ENCODE measurements around the gene SHCBP1L. TPM values are rescaled to one million over a fixed set of nuclear protein-coding genes. Genes with fewer than 3 reads are reported as not detected.

SHCBP1L gene
- total and polyA plus RNA-seq, 2 donors (not counting 1 experiment from before 2014, with no cell fraction given): not detected

DNA sequence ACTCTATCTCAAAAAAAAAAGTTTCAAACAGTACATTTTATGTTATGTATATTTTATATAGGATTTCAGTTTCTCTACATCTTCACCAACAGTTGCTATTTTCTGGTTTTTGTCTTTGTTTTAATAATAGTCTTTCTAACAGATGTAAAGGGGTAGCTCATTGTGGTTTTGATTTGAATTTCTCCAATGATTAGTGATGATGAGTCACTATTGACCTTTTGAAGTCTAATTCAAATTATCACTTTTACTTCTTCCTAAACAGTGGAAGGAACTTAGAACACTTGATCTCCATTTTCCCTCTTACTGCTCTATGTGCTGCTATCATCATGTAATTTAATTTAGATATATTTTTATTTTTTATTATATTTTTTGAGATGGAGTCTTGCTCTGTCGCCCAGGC, 31.7 kb upstream of the SHCBP1L start:
- TF ChIP-seq, protein P1, sequence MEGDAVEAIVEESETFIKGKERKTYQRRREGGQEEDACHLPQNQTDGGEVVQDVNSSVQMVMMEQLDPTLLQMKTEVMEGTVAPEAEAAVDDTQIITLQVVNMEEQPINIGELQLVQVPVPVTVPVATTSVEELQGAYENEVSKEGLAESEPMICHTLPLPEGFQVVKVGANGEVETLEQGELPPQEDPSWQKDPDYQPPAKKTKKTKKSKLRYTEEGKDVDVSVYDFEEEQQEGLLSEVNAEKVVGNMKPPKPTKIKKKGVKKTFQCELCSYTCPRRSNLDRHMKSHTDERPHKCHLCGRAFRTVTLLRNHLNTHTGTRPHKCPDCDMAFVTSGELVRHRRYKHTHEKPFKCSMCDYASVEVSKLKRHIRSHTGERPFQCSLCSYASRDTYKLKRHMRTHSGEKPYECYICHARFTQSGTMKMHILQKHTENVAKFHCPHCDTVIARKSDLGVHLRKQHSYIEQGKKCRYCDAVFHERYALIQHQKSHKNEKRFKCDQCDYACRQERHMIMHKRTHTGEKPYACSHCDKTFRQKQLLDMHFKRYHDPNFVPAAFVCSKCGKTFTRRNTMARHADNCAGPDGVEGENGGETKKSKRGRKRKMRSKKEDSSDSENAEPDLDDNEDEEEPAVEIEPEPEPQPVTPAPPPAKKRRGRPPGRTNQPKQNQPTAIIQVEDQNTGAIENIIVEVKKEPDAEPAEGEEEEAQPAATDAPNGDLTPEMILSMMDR (conservative IDR thresholded peaks at IDR 0.05 in 1 of 2, IDR thresholded peaks at IDR 0.05 in 1 of 2; ENCODE audit: low read depth in 1 of 2, low read length in 2 of 2): no peak
- TF ChIP-seq EZH2 (IDR thresholded peaks at IDR 0.05; ENCODE audit: low read length, missing control alignments): no peak
- no peaks in the 10 kb centered on the region for H3K27me3 ChIP-seq (ENCODE audit: control insufficient read depth, insufficient read depth, low read length)
- H3K9ac ChIP-seq (ENCODE audit: insufficient read depth, low read length): no peak overlapping the region
- H4K20me1 ChIP-seq (ENCODE audit: control insufficient read depth, extremely low read depth, insufficient read depth, low read length): no peaks in the 10 kb centered on the region
- H3K27ac ChIP-seq (ENCODE audit: insufficient read depth, low read length): no peak overlapping the region
- DNase-seq (ENCODE audit: low read depth in 2 of 2): peak in 1 of 2 donors; percentile 25
- H3K4me2 ChIP-seq (ENCODE audit: extremely low read depth, insufficient read depth, low read length): no peak overlapping the region
- H3K79me2 ChIP-seq (ENCODE audit: control insufficient read depth, insufficient read depth, low read length): no peaks in the 10 kb centered on the region
- H2AFZ ChIP-seq (ENCODE audit: low read length): no peak overlapping the region
- H3K4me1 ChIP-seq (ENCODE audit: control insufficient read depth, extremely low read depth, insufficient read depth, low read length): no peaks in the 10 kb centered on the region
- H3K4me3 ChIP-seq (replicated peaks in 1 of 4; ENCODE audit: control extremely low read depth in 1 of 4, insufficient read depth in 1 of 4, low read depth in 3 of 4, low read length in 4 of 4): no peak overlapping the region
- H3K36me3 ChIP-seq (ENCODE audit: control insufficient read depth, insufficient read depth, low read length): no peaks in the 10 kb centered on the region
- H3K9me3 ChIP-seq (ENCODE audit: control insufficient read depth, insufficient read depth, low read depth, low read length): no peaks in the 10 kb centered on the region

DNA sequence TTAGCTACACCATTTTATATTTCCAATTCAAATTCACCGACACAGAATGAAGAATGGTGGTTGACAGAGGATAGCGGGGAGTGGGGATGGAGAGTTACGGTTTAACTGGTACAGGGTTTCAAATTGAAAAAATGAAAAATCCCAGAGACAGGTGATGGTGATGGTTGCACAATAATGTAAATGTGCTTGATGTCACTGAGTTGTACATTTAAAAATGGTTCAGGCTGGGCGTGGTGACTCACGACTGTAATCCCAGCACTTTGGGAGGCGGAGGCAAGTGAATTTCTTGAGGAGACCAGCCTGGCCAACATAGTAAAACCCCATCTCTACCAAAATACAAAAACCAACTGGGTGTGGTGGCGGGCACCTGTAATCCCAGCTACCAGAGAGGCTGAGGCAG, 31.2 kb upstream of the SHCBP1L start:
- H3K4me2 ChIP-seq (ENCODE audit: extremely low read depth, insufficient read depth, low read length): no peak overlapping the region
- TF ChIP-seq EZH2 (IDR thresholded peaks at IDR 0.05; ENCODE audit: low read length, missing control alignments): no peak
- TF ChIP-seq, protein P1 (conservative IDR thresholded peaks at IDR 0.05 in 1 of 2, IDR thresholded peaks at IDR 0.05 in 1 of 2; ENCODE audit: low read depth in 1 of 2, low read length in 2 of 2): no peak
- no peak for DNase-seq (ENCODE audit: low read depth in 2 of 2)
- no peak overlapping the region for H3K27ac ChIP-seq (ENCODE audit: insufficient read depth, low read length)
- no peak overlapping the region for H3K9ac ChIP-seq (ENCODE audit: insufficient read depth, low read length)
- no peaks in the 10 kb centered on the region for H4K20me1 ChIP-seq (ENCODE audit: control insufficient read depth, extremely low read depth, insufficient read depth, low read length)
- H3K4me1 ChIP-seq (ENCODE audit: control insufficient read depth, extremely low read depth, insufficient read depth, low read length): no peaks in the 10 kb centered on the region
- H3K4me3 ChIP-seq (replicated peaks in 1 of 4; ENCODE audit: control extremely low read depth in 1 of 4, insufficient read depth in 1 of 4, low read depth in 3 of 4, low read length in 4 of 4): no peak overlapping the region
- H3K79me2 ChIP-seq (ENCODE audit: control insufficient read depth, insufficient read depth, low read length): no peaks in the 10 kb centered on the region
- no peaks in the 10 kb centered on the region for H3K27me3 ChIP-seq (ENCODE audit: control insufficient read depth, insufficient read depth, low read length)
- no peaks in the 10 kb centered on the region for H3K9me3 ChIP-seq (ENCODE audit: control insufficient read depth, insufficient read depth, low read depth, low read length)
- no peaks in the 10 kb centered on the region for H3K36me3 ChIP-seq (ENCODE audit: control insufficient read depth, insufficient read depth, low read length)
- H2AFZ ChIP-seq (ENCODE audit: low read length): no peak overlapping the region

DNA sequence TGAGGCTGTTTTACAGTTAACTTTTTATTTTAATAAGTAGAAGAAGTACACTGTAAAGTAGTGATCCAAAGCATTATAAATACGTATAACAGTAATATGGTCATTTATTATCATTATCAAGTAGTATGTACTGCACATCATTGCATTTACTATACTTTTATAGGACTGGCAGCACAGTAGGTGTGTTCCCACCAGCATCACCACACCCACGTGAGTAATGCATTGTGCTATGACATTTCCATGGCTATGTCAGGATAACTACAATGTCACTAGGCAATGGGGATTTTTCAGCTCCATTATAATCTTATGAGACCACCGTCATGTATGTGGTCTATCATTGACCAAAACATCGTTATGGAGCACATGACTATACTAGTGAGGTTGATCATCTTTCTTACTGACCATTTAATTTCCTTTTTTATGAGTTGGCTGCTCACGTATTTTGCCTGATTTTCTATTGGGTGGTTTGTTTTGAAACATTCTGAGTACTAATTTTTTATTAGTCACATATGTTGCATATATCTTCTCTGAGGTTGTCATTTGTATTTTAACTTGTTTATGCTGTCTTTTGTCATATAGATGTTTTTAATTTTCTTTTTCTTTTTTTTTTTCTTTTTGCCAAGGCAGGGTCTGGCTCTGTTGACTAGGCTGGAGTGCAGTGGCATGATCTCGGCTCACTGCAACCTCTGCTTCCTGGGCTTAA, 25.3 kb upstream of the SHCBP1L start:
- Histone ChIP-seq H3K9me3 (ENCODE audit: control insufficient read depth, insufficient read depth, low read depth, low read length) (no peaks in the 10 kb centered on the region), H3K4me3 (replicated peaks in 1 of 4; ENCODE audit: control extremely low read depth in 1 of 4, insufficient read depth in 1 of 4, low read depth in 3 of 4, low read length in 4 of 4) (no peak overlapping the region), H3K36me3 (ENCODE audit: control insufficient read depth, insufficient read depth, low read length) (no peaks in the 10 kb centered on the region), H3K4me2 (ENCODE audit: extremely low read depth, insufficient read depth, low read length) (no peak overlapping the region), H3K9ac (ENCODE audit: insufficient read depth, low read length) (no peak overlapping the region), H2AFZ (ENCODE audit: low read length) (no peak overlapping the region), H4K20me1 (ENCODE audit: control insufficient read depth, extremely low read depth, insufficient read depth, low read length) (no peaks in the 10 kb centered on the region), H3K27ac (ENCODE audit: insufficient read depth, low read length) (no peak overlapping the region), H3K27me3 (ENCODE audit: control insufficient read depth, insufficient read depth, low read length) (no peaks in the 10 kb centered on the region), H3K4me1 (ENCODE audit: control insufficient read depth, extremely low read depth, insufficient read depth, low read length) (peaks cover 2% of the 10 kb centered on the region), H3K79me2 (ENCODE audit: control insufficient read depth, insufficient read depth, low read length) (no peaks in the 10 kb centered on the region)
- DNase-seq (ENCODE audit: low read depth in 2 of 2): no peak
- TF ChIP-seq, protein P1 (conservative IDR thresholded peaks at IDR 0.05 in 1 of 2, IDR thresholded peaks at IDR 0.05 in 1 of 2; ENCODE audit: low read depth in 1 of 2, low read length in 2 of 2): no peak
- no peak for TF ChIP-seq EZH2 (IDR thresholded peaks at IDR 0.05; ENCODE audit: low read length, missing control alignments)

Data from fibroblast of lung (primary cell).